HK-2 (cell line): ENCODE results near the gene GJC2.

ENCODE experiments used
- DNase-seq: peaks from one replicate; pipeline ENCODE4 v3.0.0-alpha.2; 2018; ENCODE audit not compliant: unreplicated experiment

GJC2 gene

DNA sequence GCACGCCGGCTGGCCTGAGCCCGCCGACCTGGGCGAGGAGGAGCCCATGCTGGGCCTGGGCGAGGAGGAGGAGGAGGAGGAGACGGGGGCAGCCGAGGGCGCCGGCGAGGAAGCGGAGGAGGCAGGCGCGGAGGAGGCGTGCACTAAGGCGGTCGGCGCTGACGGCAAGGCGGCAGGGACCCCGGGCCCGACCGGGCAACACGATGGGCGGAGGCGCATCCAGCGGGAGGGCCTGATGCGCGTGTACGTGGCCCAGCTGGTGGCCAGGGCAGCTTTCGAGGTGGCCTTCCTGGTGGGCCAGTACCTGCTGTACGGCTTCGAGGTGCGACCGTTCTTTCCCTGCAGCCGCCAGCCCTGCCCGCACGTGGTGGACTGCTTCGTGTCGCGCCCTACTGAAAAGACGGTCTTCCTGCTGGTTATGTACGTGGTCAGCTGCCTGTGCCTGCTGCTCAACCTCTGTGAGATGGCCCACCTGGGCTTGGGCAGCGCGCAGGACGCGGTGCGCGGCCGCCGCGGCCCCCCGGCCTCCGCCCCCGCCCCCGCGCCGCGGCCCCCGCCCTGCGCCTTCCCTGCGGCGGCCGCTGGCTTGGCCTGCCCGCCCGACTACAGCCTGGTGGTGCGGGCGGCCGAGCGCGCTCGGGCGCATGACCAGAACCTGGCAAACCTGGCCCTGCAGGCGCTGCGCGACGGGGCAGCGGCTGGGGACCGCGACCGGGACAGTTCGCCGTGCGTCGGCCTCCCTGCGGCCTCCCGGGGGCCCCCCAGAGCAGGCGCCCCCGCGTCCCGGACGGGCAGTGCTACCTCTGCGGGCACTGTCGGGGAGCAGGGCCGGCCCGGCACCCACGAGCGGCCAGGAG is 8.6 kb downstream of the GJC2 start:
- no peak for DNase-seq

DNA sequence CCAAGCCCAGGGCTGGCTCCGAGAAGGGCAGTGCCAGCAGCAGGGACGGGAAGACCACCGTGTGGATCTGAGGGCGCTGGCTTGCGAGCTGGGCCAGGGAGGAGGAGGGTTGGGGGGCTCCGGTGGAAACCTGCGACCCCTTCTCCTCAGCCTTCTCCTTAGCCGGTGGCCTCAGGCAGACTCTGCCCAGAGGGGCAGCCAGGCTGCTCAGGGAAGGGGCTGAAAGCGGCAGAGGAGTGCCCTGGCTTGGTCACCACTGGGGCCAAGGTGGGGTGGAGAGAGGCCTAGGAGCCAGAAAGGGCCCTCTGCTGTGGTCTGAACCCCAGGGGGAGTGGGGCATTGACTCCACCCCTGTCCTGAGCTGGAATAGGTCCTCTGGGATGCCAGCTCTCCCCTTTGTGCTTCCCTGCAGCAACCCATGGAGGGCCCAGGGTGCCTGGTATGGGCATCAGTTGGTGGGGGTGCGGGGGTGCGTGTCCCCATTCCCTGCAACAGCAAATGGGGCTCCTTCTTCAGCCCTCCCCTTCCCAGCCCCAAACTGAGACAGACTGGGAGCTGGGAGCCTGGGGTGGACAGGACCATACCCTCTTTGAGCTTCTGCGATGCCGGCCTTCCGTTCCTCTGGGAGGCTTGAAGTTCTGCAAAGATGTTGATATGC is 9.4 kb downstream of the GJC2 start:
- DNase-seq, result no peak

DNA sequence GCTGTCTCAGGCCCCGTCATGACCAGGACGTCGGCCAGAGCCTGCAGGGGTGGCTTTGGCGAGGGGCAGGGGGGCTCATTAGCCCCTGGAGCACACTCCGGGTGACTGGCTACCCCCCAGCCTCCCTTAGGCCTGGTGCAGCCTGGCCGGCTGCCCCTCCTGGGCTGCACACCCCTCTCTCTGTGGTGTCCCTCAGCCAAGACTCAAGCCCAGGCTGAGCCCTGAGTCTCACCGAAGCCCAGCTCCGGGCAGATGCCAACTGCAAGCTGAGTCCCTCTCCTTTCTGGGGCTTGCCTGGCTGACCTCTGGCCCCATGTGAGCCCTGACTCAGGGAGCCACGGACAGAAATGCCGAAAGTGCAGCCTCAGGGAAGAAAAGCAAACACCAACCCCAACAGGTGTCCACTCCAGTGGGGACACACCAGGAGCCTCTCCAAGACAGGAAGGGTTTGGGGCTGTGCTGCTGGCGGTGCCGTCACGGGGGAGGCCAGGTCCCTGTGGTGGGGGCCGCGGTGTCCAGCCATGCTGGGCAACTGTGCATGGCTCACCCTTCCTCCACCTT is 10.6 kb downstream of the GJC2 start:
- no peak for DNase-seq

DNA sequence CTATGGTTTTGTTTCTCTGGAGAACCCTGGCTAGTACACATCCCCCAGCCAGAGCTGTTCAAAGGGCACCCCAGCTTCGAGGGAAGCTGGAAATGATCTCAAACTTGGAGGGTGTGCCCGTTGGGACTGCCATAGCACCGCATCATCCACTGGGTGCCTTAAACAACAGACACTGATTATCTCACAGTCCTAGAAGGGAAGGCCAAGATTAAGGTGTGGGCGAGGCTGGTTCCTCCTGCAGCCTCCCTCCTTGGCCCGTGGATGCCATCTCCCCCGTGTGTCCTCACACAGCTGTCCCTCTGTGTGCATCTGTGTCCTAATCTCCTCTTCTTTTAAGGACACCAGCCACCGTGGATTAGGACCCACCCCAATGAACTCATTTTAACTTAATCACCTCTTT is 11.6 kb downstream of the GJC2 start:
- DNase-seq, result no peak

DNA sequence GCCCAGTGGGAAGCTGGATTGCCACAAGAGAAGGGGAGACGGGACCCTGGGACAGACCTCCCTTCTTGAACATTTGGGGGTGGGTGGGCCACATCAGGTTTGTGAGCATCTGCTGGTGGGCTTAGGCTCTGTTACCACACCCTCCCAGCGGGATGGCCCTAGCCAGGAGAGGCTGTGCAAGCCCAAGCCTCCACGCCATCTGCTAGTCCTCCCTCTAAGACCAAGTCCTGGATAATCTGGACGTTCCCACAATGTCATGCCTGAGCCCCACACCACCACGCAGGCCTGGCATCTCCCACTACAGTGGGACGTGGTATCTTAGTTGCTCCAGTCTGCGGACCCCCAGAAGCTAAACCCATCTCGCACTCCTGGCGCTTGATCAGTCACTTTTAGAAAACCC is 12.1 kb downstream of the GJC2 start:
- DNase-seq, result no peak

DNA sequence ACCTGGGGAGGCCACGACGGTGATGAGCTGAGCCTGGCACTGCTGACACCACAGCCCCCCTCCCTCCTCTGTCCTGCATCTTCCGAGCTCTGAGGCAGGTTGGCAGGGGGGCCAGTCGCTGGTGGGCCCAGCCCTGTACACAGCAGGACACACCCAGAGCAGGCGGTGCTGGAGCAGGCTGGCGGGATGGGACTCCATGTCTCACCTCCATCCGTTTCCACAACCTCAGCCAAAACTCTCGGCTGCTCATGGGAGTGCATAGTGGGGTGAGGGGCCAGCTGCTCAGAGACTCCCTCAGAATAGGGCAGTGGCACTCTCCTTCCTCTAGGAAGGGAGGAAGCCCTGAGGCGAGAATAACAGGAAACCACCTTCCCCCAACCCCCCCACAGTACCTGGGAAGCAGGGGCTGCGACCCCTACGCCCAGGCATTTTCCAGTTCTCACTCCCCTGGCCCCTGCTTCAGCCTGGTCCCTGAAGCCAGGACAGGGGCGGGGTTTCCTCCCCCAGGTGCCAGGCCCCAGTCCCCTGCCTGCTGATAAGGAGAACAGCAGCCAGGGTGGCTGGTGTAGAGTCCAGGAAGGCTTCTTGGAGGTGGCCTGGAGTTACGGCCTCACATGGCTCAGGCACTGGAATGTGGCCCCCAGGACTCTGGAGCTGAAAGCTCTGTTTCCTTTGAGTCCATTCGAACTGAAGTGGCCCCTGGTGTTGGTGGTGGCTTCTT is 12.7 kb downstream of the GJC2 start:
- no peak for DNase-seq

DNA sequence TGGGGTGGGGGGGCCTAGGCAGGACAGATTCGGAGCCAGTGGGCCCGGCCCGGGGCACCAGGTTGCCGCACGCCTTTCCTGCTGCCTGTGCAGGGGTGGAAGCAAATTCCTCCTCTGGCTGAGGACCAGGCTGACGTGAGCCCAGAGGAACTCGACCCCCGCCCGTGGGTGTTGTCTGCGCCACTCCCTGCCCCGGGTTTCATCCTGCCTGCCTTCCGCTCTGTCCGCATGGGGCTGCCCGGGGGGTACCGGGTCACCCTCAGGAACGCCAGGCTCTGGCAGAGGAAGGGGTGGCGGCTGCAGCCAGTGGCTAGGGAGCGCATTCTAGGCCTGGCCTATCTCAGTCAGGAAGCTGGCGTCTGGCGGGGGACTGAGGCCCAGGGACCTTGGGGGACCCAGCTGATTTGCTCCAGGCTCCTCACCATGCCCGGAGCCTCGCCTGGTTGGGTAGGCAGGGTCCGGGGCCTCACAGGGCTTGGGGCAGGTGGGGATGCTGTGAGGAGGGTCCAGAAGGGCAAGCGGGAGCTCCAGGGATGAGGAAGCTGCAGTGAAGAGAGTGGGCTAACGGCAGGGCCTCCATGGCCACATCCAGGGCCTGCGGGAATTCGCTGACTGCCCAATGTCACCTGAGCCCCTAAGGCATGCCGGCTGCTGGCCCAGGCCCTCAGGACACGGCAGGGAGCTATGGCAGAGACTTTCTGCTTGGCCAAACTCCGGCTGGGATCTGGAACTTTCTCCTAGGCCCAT is 13.4 kb downstream of the GJC2 start:
- DNase-seq, result no peak

DNA sequence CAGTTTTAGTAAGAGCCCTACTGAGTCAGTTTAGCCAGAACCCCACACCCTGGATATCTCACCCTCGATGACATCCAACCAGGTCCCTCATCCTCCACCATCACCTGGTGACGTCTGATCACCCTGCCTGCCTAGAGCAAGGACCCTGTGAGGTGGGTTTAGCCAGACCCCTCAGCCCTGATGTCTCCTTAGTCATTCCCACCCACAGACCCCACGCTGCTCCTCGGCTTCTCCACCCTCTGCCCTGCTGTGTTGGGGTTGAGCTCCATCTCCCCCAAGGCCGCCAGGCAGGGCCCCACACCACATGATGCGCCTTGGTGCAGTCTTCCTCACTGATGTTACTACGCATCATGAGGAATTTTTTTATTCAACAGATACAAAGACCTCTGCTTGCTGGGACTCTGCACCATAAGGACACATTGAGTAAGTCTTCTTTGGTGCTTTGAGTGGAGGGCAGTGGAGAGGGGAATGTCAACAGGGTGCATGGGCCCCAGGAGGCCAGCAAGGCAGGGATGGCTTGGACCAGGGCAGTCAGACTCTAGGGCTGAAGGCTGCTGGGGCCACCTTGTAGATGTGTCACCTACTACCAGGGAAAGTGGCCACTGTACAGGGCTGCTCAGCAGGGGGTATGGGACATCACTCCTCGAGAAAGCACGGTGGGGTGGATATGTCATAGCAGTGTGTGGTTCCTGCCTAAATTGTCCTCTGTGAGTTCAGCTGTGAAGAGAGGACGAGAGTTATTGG is 14.2 kb downstream of the GJC2 start:
- no peak for DNase-seq

DNA sequence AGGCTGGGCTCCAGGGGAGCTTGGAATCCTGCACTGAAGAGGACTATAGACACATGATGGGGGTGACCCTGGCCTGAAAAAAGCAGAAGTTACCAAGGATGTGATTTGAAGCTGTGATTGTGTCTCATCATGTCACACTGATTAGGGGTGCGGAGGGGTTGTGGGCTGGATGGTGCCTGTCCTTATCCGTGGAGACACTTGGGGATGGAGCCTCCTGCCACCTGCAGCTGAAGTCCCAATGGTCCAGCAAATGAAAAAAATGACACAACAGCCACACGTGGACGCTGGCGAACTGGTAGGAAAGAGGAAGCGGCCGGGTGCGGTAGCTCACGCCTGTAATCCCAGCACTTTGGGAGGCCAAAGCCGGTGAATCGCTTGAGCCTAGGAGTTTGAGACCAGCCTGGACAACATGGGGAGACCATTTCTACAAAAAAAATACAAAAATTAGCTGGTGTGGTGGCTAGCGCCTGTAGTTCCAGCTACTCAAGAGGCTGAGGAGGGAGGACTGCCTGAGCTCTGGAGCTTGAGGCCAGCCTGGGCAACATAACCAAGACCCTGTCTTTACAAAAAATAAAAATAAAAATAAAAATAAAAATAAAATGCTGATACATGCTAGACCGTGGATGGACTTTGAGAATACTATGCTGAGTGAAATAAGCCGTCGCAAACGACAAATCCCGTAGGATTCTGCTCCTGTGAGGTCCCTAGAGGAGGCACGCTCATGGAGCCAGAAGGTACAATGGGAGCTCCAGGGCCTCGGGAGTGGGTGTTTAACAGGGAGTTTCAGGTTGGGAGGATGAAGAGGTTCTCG is 15.0 kb downstream of the GJC2 start:
- no peak for DNase-seq

DNA sequence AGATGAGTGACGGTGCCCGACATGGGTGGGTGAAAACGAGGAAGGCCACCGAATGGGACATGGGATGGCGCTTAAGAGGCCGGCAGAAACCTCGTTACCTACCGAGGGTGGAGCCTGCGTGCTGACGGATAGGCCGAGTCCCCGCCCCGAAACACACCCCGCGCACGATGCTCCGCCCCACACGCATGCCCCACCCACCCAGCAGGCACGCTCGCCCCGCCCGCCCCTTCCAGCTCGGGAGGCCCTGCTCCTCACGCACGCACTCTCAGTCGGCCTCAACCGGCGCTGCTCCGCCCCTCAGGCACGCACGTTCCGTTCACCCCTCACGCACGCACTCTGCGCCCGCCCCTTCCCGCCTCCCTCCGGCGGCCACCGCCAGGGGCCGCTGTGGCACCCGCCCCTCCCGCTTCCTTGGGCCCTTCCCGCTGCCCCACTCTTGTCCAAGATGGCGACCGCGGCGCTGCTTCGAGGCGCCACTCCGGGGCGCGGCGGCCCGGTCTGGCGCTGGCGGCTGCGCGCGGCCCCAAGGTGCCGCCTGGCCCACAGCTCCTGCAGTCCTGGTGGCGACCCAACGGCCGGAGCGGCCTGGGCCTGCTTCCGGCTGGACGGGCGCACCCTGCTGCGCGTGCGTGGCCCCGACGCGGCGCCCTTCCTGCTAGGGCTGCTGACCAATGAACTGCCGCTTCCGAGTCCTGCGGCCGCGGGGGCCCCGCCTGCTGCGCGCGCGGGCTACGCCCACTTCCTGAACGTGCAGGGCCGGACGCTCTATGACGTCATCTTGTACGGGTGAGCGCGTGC is 15.8 kb downstream of the GJC2 start, which contains the start of gene IBA57:
IBA57 (plus strand) TSS at position 433 of the 798 bp plus-strand sequence; CDS start at position 446, 13 bp downstream.
- peak; percentile 100 for DNase-seq

DNA sequence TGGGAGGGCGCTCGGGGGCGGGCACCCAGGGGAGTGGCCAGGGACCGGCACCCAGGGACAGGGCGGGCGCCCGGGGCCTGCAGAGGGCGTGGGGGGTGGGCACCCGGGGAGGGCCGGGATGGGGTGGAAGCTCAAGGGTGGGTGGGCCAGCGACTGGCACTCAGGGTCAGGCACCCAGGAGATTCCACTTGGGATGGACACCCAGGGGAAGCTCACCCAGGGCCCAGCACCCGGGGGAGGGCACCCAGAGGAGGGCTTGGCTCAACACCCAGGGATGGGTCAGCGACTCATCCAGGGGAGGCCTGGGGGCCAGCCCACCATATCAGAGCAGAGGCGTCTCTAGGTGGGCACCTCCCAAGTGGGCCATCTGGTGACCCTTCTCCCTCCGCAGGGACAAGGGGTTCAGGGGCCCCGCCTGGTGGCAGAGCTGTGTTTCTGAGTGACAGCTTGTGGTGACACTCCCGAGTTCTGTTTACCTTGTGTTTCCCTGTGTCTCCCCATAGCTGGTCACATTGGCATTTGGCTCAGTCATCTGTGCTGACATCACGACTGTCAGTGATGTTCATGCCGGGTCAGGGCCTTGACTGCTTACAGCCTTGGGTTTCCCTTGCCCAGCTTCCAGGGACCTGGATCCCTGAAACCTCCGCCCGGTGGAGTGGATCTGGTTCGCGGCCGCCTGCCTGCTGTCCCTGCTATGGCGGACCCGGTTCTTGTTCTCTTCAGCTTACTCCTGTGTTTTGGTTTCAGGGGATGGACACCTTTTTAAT is 16.6 kb downstream of the GJC2 start:
- DNase-seq, result no peak

DNA sequence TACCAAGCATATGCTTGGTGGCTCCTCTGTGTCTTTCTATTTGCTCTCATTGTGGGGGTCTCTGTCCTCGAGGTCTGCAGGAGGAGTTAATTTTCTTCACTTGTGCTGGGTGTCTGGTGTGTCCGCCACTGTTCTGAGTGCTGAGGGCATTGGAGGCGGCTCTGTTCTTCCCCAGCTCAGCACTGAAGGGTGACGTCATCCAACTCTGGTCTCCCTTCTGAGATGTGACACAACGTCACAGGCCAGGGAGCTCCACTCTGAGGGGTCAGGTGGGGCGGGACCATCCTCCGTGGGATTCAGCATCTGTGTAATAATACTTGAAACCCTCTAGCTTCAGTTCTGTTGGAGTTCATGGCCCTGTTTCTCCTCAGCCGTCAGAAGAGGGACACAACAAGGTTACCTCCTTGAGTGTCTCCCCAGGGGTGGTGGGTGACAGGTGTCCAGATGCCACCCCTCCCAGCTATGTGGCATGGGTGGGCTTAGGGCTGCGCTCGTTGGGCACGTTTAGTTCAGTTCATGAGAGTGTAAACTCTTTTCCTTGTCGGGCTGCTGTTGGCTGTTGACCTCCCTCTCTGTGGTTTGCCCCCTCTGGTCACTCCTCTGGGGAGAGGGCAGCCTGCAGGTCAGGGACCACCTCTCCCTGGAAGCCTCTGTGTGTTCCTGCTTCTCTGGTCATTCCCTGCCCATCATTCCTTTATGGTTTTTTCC is 19.0 kb downstream of the GJC2 start:
- DNase-seq, result no peak

DNA sequence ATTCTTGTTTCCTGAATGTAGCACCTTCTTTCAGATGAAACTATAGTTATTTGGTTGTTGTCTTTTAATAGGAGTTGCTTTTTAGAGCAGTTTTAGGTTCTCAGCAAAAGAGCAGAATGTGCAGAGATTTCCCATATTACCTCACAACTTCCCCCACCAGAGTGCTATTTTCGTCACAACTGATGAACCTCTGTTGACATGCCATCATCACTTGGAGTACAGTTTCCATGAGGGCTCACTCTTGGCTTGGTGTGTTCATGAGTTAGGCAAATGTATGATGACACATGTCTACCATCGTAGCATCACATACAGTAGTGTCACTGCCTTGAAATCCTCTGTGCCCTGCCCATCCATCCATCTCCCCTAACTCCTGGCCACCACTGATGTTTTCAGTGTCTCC is 19.6 kb downstream of the GJC2 start:
- no peak for DNase-seq

DNA sequence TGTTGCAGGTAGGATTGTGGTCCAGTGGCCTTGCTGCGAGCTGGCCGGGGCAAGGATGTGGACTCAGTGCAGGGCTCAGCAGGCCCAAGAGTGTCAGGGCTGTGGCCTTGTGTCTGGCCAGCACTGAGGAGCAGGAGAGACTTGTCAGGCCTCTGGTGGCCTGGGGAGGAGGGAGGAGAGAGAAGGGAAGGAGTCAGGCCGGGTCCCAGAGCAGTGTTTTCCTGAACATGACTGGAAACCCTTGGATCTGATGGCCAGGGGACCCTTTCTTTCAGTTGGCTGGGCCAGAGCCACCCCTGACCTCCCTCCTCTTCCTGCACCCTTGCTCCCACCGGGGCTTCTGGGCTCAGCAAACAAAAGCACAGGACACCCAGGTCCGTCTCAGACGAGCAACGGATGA is 20.9 kb downstream of the GJC2 start:
- DNase-seq, result no peak

DNA sequence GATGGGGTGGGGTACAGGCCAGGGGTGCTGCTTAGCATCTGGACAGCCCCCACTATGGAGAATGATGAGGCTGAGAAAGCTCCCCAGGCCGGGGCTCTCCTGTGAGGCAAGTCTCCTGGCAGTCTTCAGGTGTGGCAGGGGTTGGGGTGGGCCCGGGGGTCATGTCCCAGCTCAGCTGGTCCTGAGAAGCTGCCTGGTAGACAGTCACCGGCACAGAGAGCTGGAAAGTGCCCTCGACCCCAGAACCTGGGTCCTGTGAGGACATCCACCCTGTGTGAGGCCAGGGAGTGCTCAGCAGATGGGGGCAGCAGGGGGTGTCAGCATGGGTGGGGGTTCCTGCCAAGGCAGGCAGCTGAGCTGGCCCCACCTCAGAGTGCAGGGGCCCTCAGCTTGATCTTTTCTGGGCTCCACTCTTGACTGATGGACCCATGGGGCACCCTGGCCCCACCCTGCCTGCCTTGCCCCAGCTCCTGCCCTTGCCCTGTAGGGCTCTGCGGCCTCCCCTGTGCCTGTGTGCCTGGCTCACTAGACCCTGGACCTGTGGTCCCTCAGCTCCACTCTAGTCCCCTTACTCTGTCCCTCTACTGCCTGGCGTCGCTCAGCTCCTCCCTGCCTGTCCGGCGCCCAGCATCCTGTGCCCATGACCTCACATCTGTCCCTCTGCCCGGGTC is 21.6 kb downstream of the GJC2 start:
- DNase-seq, result no peak

DNA sequence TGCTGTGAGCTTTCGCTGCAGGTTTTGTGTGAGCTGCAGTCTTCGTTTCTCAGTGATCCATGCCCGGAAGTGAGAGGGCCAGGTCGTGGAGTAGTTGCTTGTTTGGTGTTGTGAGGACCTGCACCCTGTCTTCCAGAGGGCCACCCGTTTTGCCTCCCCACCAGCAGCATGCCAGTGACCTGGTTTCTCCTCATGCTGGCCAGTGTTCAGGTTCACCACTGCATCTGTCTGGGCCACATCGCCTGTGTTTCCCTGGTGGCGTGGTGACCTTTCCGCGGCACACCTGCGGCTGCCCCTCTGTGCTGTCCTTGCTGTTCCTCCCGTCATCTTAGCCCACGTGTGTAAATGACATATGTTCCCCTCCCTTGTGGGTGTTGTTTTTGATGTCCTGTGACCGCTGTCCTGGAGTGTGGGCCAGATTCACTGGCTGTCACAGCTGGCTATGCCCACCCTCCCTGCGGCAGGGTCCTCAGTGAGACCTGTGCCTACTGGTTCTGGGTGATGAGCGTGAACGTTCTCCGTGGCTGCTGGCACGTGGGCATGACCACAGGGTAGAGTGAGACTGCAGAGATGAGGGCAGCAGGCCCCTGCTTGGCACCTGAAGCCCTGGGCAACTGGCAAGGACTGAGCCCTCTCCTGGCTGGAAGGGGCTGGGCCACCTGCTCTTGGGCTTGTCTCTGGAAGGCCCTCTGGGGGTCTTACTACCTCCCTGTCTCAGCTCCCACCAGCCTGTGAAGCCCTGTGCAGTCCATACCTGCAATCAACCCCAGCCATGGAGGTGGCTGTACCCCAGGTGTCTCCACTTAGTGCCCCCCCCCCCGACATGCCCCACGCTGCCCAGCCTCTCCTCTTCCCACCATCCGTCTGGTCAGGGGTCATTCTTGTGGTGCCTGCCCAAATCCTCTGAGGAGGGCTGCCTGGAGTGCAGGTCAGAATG is 23.1 kb downstream of the GJC2 start:
- no peak for DNase-seq
